GM19193 (cell line): Measurements from ENCODE around the gene SRSF2.

Experiments
- POLR2A ChIP-seq: IDR thresholded peaks from 4 replicates; pipeline ENCODE4 v1.6.1; 2011; ENCODE audit not compliant: insufficient read depth, insufficient read length; ENCODE audit errors: extremely low read depth

Gene SRSF2

DNA sequence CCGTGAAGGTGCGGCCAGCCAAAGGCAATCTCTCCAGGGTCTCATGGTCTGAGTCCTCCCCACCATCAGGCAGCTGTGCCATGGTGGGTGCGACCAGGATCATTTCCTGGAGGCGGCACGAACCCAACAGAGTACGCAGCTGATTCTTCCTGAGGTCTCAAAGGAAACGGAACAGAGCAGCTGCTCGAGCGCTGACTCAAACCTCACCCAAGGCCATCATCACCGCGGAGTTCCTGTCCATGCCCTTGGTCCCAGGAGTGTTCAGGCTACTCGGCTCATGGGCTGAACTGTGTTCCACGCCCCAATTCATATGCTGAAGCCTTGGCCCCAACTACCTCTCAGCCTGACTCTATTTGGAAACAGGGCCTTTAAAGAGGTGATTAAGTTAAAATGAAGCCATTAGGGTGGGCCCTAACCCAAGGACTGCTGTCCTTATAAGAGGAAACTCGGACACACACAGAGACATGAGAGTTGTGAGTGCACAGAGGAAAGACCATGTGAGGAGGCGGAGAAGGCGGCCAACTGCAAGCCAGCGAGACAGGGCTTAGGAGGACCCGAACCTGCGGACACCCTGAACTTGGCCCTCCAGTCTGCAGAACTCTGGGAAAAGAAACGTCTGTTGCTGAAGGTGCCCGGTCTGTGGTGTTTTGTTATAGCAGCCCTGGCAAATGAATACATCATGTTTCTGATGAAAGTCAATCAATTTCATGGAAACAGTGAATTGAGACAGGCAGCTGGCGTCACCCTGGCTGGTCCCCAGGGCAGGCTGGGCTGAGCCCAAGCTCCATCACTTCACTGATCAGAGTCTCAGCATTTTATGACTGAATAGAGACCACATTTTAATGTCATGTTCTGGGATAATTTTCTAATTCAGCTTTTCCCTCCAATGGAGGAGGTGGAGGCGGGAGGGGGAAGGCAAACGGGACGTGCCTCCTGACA lies 40.1 kb downstream of the SRSF2 start:
- no peak for TF ChIP-seq POLR2A

DNA sequence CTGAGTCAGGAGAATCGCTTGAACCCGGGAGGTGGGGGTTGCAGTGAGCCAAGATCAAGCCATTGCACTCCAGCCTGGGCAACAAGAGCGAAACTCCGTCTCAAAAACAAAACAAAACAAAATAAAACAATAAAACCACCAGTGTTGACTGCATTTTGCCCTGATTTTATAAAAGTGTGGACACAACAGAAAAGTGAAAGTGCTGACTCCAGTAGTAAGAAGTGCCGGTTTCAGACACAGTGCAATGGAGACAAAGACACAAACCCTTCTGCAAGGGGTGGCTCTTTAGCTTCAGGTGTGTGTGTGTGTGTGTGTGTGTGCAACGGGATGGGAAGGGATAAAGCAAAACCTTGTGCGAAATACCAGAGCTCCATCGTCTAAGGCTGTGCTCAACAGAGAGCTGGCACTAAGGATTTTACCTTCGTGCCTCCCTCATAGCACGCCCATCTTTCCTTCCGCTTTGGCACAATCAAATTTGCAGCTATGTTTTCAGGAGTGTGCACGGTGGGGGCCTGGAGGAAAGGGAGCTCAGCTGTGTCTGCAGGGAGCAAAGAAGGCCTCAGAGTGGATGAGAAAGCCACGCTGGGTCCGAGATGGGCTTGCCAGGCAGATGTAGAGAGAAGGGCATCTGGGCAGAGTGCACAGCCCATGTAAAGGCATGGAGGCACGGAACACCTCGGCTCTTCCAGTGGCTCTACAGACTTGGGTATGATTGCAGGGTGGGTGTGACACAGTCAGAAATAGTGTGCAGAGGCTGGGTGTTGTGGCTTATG lies 41.9 kb downstream of the SRSF2 start:
- no peak for TF ChIP-seq POLR2A

DNA sequence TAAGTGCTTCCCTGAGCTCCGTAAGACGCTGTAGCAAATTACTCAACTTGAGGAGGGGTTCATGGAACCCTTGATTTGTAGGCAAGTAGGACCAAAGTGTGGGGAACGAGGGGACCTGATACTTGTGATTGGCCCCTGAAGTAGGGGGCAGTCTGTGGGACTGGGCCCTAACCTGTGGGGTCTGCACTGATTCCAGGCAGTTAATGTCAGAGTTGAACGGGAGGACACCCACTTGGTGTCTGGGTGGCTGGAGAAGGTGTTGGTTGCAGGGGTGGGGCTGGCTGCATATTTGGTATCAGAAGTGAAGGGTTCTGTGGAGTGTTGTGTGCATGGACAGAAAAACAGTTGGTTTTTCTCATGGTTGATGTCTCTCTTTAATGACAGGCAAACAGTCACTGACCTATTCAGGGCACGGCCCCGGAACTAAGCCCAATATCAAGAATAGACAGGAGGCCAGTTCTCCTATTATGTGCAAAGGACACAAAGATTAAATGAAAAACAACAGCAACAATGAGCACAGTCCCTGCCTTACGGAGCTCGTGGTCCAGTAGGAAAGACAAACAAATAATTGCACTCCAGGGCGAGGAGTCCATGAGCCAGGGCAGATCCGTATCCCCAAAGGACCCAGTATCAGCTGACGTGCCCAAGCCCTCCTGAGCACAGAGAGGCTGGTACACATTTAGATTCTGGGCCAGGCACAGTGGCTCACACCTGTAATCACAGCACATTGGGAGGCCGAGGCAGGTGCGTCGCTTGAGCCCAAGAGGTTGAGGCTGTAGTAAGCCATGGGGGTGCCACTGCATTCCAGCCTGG lies 45.5 kb downstream of the SRSF2 start:
- TF ChIP-seq POLR2A: no peak

DNA sequence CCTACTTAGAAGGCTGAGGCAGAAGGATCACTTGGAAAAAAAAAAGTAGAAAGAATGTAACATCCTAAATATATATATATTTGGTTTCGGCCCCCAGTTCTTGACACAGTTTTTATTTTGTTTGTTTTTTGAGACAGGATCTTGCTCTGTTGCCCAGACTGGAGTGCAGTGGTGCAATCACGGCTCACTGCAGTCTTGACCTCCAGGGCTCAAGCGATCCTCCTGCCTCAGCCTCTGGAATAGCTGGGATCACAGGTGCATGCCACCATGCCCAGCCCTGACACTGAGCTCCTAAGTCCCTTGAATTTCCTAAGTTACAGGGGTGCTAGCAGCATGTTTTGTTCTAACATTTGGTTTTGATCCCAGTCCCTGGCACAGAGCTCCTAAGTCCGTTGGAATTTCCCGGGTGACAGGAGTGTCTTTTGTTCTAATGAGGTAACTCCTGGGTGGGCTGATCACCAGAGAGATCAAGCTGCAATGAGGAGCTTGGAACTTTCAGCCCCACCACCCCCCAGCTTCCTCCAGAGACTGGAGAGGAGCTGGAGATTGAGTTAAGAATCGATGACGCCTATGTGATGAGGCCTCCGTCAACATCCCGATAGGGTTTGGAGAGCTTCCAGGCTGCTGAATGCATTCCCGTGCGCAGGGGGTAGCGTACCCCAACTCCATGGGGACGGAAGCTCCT lies 46.4 kb downstream of the SRSF2 start:
- no peak for TF ChIP-seq POLR2A

DNA sequence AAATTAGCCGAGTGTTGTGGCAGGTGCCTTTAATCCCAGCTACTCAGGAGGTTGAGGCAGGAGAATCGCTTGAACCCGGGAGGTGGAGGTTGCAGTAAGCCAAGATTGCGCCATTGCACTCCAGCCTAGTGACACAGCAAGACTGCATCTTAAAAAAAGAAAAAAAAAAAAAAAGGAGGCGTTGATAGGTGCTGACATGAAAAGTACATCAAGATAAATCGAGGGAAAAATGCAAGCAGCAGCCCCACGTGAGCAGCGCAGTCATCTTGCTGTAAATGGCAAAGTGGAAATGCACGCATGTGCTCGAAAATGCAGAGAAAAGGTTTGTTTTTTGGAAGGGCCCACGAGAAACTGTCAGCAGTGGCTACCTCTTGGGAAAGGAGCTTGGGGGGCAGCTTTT lies 47.3 kb downstream of the SRSF2 start:
- no peak for TF ChIP-seq POLR2A

DNA sequence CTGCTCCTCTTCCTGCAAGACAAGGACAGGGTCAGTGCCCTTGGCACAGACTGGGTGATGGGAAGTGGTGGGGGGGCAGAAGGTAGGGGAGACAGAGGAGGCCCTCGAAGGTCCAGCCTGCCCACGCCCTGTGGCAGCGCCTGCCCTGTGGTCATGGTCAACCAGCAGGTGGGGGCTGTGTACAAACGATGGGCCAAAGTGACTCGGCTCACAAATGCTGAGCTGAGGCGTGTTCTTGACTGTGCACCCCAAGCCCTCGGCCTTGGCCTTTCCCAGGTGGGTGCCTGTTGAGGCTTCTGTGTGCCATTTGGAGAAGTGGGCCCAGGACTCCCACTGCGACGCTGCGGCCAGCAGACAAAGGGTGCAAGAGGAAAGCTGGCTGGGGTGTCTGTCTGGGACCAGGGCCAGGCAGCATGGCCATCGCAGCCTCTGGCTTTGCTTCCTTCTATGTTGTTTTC lies 48.9 kb downstream of the SRSF2 start:
- no peak for TF ChIP-seq POLR2A

DNA sequence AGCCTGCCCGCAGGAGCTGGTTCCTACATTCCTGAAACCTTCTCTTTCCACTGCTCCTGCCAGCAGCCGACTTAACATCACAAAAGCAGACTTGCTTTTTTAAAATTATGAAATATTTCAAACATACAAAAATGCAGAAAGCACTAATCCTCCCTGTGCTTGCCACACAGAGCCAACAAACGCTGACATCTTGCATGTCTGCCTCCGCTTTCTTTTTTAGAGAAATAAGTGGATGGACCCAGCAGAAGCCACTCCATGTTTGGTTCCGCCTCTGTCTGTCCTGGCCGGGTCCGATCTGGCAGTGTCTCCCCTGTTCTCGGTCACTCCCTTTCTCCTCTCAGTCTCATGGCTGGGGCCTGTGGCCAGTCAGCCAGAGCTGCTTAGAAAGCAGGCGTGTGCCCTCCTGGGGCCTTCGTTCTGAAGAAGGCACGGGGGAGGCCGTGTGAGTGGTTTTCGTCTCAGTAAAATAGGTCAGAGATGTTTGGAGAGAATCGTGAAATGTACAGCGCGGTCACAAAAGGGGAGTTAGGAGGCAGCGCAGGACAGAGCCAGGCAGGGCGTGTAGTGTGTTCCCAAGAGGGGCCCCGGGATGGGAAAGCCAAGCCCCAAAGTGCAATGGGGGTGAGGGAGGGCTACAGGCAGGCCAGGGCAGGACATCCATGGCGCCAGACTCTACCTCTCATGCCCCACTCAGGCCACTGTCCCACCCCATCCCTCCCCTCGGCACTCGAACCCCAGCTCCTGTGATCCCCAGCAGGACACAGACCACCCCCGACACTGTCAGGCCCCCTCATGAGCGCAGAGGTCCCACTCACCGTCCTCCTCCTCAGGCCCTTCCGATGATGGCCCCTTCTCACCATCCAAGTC lies 49.6 kb downstream of the SRSF2 start:
- TF ChIP-seq POLR2A: no peak

DNA sequence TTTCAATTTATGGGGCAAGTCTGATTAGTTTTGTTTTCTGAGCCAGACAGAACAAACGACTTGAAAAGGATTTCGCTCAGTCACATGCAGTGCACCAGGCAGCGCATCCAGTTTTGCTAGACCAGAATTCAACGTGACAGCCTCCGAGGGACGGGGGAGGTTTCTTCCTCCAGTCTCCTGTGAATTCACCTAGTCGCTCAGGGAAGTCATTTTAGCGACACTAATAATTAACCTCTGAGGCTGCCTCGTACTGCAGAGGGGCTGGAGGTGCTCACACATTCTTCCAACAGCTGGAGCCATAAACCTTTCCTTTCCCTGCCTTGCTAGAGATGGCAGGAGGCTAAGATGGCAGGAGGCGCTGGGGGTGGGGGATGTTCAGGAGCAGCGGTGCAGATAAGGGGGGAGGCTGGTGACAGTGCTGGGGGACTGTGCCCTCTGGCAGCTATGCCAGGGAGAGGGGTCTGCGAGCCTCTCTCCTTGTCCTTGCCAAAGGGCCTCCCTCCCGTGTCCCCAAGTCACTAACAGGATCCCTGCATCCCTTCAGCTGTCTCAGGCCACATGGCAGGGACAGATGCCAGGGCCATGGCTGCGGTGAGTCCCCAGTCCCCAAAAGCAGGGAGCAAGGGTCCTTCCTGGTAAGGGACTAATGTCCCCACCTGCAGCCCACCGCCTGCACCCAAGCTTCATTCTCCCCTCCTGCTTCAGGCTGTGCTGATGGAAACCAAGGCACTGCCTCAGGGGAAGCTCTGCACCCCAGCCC lies 50.4 kb downstream of the SRSF2 start:
- TF ChIP-seq POLR2A: no peak

DNA sequence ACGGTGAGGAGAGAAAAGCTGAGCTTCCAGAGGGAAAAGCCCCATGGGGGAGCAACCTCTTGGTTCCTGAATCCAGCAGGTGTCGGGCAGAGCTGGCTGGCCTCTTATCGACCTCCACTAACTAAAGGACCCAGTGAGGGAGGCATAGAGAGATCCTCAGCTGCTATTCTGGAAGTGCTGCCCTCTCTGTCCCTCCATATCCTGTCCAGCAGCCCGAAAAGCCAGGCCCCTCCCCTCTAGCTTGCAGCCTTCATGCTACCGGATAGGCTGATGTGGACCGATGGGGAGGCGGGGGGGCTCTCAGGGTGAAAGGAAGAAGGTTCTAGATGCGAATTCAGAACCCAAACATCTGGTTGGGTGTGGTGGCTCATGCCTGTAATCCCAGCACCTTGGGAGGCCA lies 51.3 kb downstream of the SRSF2 start:
- TF ChIP-seq POLR2A: no peak

DNA sequence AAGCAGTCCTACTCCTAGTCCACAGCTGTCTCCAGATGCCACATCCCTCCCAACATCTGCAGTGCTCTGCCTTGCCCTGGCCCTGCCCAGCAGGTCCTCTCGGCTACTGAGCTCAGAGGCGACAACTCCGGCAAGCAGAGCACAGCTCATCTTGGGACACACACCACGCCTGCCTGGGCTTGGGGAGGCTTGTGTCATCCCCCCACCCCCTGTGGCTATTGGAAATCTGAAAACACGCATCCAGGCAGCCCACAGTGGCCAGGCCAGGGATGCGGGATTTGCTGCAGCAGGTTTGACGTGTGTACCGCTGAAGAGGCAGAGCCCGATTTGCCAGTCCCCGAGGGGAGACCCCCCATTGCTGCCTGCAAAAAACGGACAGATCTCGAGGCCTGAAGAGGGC lies 51.8 kb downstream of the SRSF2 start:
- TF ChIP-seq POLR2A: no peak

DNA sequence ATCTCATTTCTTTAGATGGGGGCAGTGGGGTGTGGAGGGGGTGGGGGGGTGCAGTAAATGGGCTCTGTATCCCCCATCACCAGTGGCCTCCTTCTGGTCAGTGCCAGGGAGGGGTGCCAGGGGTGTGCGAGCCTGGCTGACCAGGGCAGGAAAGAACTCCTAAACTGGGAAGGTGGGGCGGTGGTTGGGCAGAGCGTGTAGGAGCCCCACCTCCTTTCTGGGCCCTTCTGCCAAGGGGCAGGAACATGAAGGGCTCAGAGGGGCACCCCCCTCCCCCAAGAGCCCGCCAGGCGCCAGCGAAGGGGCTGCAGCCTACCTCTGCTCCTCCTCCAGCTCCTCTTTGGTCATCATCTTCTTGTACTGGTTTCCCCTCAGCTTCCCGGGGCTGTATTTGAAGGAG lies 52.4 kb downstream of the SRSF2 start:
- TF ChIP-seq POLR2A: no peak
